Natural killer cell (primary cell): ENCODE results near the gene GABRA4. TPM values are rescaled to one million over a fixed set of nuclear protein-coding genes. Genes with fewer than 3 reads are reported as not detected.

ENCODE experiments used
- ATAC-seq, 3 donors: fragments of 150-1000 bp in 2 of 3; fragments of 200-7000 bp in 1 of 3; cut with Tn5 transposase; 1 replicate in 1 of 3; 2 replicates in 2 of 3; pipeline ENCODE4 v1.10.0; 2021; ENCODE audit warnings: mild to moderate bottlenecking in 2 of 3, moderate library complexity in 2 of 3
- DNase-seq, 2 donors: peaks; one replicate each; pipeline versions ENCODE4 v3.0.0 to v3.0.0-alpha.2; 2013 to 2021; ENCODE audit warnings: mixed read lengths in 1 of 2
- H3K27ac ChIP-seq: one replicate; pipeline ENCODE4 v1.5.1; 2013; ENCODE audit warnings: mild to moderate bottlenecking, low read length
- H3K27me3 ChIP-seq: one replicate; pipeline ENCODE4 v1.6.1; 2013; ENCODE audit warnings: low read length; ENCODE audit not compliant: control insufficient read depth, insufficient read depth
- H3K36me3 ChIP-seq: one replicate; pipeline ENCODE4 v1.6.1; 2013; ENCODE audit warnings: low read length; ENCODE audit not compliant: control insufficient read depth, insufficient read depth
- H3K4me1 ChIP-seq: one replicate; pipeline ENCODE4 v1.6.1; 2013; ENCODE audit warnings: low read length; ENCODE audit not compliant: control insufficient read depth, insufficient read depth
- H3K4me3 ChIP-seq: one replicate; pipeline ENCODE4 v1.5.1; 2013; ENCODE audit warnings: low read length
- H3K9me3 ChIP-seq: one replicate; pipeline ENCODE4 v1.6.1; 2013; ENCODE audit warnings: low read length; ENCODE audit not compliant: control insufficient read depth, insufficient read depth
- H3K27ac Mint-ChIP-seq, 2 donors: one replicate each; pipeline ENCODE4 v1.8.0; 2022; ENCODE audit warnings: mild to moderate bottlenecking in 2 of 2, mixed read lengths in 2 of 2, moderate library complexity in 1 of 2
- H3K27me3 Mint-ChIP-seq, 2 donors: one replicate each; pipeline ENCODE4 v1.8.0; 2022; ENCODE audit warnings: low read depth in 2 of 2, mixed read lengths in 2 of 2
- H3K36me3 Mint-ChIP-seq: one replicate; pipeline ENCODE4 v1.8.0; 2022; ENCODE audit warnings: mixed read lengths
- H3K4me1 Mint-ChIP-seq, 2 donors: one replicate each; pipeline ENCODE4 v1.8.0; 2022; ENCODE audit warnings: mixed read lengths in 2 of 2
- H3K4me3 Mint-ChIP-seq: one replicate; pipeline ENCODE4 v1.8.0; 2022; ENCODE audit warnings: mild to moderate bottlenecking, moderate library complexity, mixed read lengths
- H3K9me3 Mint-ChIP-seq, 2 donors: one replicate each; pipeline ENCODE4 v1.8.0; 2022; ENCODE audit warnings: mixed read lengths in 2 of 2
- CTCF ChIP-seq: fragments of 200-600 bp; IDR thresholded peaks from one replicate; pipeline ENCODE4 v1.8.0; 2022; ENCODE audit warnings: antibody characterized with exemption
- WGBS: methylation state at CpG from one replicate; pipeline ENCODE4 v1.1.7; 2013; ENCODE audit warnings: missing lambda C conversion rate; ENCODE audit not compliant: insufficient coverage; 5-methylcytosine and 5-hydroxymethylcytosine counted together
- intact Hi-C: fragments of 100-400 bp; cut with micrococcal nuclease; formaldehyde crosslinking; loops from one replicate; pipeline ENCODE4 v1.14.2; 2022
- total RNA-seq, 4 donors: library from RNA; stranded (reverse); fragments of 120-200 nt in 1 of 4; gene quantifications; one replicate each; pipeline versions ENCODE4 v1.2.3 to v1.2.4, GENCODE V29; 2013 to 2022

The GABRA4 gene
- total RNA-seq, 3 donors from 2014 or later (not counting 1 experiment from before 2014, with no cell fraction given): not detected

GRCh38 chr4:46955601-46956000, 37.8 kb downstream of the GABRA4 start:
- H3K4me1 Mint-ChIP-seq: no peaks in the 10 kb centered on the region
- Histone ChIP-seq H3K9me3 (no peaks in the 10 kb centered on the region), H3K4me1 (no peaks in the 10 kb centered on the region), H3K27ac (no peak overlapping the region), H3K36me3 (no peaks in the 10 kb centered on the region), H3K4me3 (no peak overlapping the region), H3K27me3 (no peaks in the 10 kb centered on the region)
- DNase-seq: no peak
- TF ChIP-seq CTCF: no peak
- peaks cover 0 to 13% of the 10 kb centered on the region in 2 donors for H3K27me3 Mint-ChIP-seq
- H3K27ac Mint-ChIP-seq: no peak overlapping the region
- no peaks in the 10 kb centered on the region for H3K36me3 Mint-ChIP-seq
- no peak for ATAC-seq
- intact Hi-C loops: no loop called here
- H3K4me3 Mint-ChIP-seq: no peak overlapping the region
- no peaks in the 10 kb centered on the region for H3K9me3 Mint-ChIP-seq

- Histone ChIP-seq H3K27me3 (no peaks in the 10 kb centered on the region), H3K4me3 (no peak overlapping the region), H3K9me3 (no peaks in the 10 kb centered on the region), H3K36me3 (no peaks in the 10 kb centered on the region), H3K4me1 (no peaks in the 10 kb centered on the region), H3K27ac (no peak overlapping the region)
- Mint-ChIP-seq H3K4me3 (no peak overlapping the region), H3K36me3 (no peaks in the 10 kb centered on the region), H3K9me3 (no peaks in the 10 kb centered on the region), H3K27ac (no peak overlapping the region), H3K4me1 (no peaks in the 10 kb centered on the region), H3K27me3 (peaks cover 0 to 13% of the 10 kb centered on the region in 2 donors)
- no peak for DNase-seq
- intact Hi-C loops: no loop called here
- no peak for TF ChIP-seq CTCF
- ATAC-seq: no peak
Observed at GRCh38 chr4:46954643-46955042, 38.7 kb downstream of the GABRA4 start.

- no peak for TF ChIP-seq CTCF
- no peaks in the 10 kb centered on the region for H3K4me1 Mint-ChIP-seq
- ATAC-seq: no peak
Observed at GRCh38 chr4:46953564-46953963, 39.8 kb downstream of the GABRA4 start.

GRCh38 chr4:46952451-46952850, 40.9 kb downstream of the GABRA4 start:
- no peak overlapping the region for H3K27ac Mint-ChIP-seq
- H3K4me1 ChIP-seq: no peaks in the 10 kb centered on the region
- peaks cover 0 to 16% of the 10 kb centered on the region in 2 donors for H3K27me3 Mint-ChIP-seq
- intact Hi-C loops: no loop called here
- no peaks in the 10 kb centered on the region for H3K9me3 Mint-ChIP-seq
- DNase-seq: no peak
- H3K36me3 Mint-ChIP-seq: no peaks in the 10 kb centered on the region
- no peaks in the 10 kb centered on the region for H3K4me1 Mint-ChIP-seq
- no peaks in the 10 kb centered on the region for H3K36me3 ChIP-seq
- ATAC-seq: no peak
- no peaks in the 10 kb centered on the region for H3K9me3 ChIP-seq
- WGBS: 75% methylated on average over 1 of the region's 2 CpGs
- H3K4me3 Mint-ChIP-seq: no peak overlapping the region
- H3K4me3 ChIP-seq: no peak overlapping the region
- no peak overlapping the region for H3K27ac ChIP-seq
- TF ChIP-seq CTCF: no peak
- no peaks in the 10 kb centered on the region for H3K27me3 ChIP-seq

More at GRCh38 chr4:46953564-46953963, 39.8 kb downstream of the GABRA4 start:
- peaks cover 0 to 9% of the 10 kb centered on the region in 2 donors for H3K27me3 Mint-ChIP-seq
- Histone ChIP-seq H3K9me3 (no peaks in the 10 kb centered on the region), H3K27me3 (no peaks in the 10 kb centered on the region), H3K4me1 (no peaks in the 10 kb centered on the region), H3K27ac (no peak overlapping the region), H3K4me3 (no peak overlapping the region), H3K36me3 (no peaks in the 10 kb centered on the region)
- no CpG with 5 or more reads among the region's 2 CpGs for WGBS
- no peak for DNase-seq
- intact Hi-C loops: no loop called here
- H3K4me3 Mint-ChIP-seq: no peak overlapping the region
- no peak overlapping the region for H3K27ac Mint-ChIP-seq
- no peaks in the 10 kb centered on the region for H3K36me3 Mint-ChIP-seq
- H3K9me3 Mint-ChIP-seq: no peaks in the 10 kb centered on the region
